Neural crest cell (in vitro differentiated cells): ENCODE measurements around the gene IER3IP1. TPM values are rescaled to one million over a fixed set of nuclear protein-coding genes. Genes with fewer than 3 reads are reported as not detected.

Source experiments
- DNase-seq: peaks from one replicate; pipeline ENCODE4 v3.0.0; 2021; ENCODE audit warnings: low read depth, mixed read lengths, low spot score
- H3K27ac Mint-ChIP-seq: one replicate; pipeline ENCODE4 v1.8.0; 2021; ENCODE audit warnings: mild to moderate bottlenecking, mixed read lengths; ENCODE audit not compliant: unreplicated experiment
- H3K27me3 Mint-ChIP-seq: 2 replicates; pipeline ENCODE4 v1.8.0; 2021; ENCODE audit warnings: low read depth, mild to moderate bottlenecking, mixed read lengths
- H3K36me3 Mint-ChIP-seq: 2 replicates; pipeline ENCODE4 v1.8.0; 2021; ENCODE audit warnings: low read depth, mild to moderate bottlenecking, mixed read lengths
- H3K4me1 Mint-ChIP-seq: 2 replicates; pipeline ENCODE4 v1.8.0; 2021; ENCODE audit warnings: mixed read lengths
- H3K4me3 Mint-ChIP-seq: one replicate; pipeline ENCODE4 v1.8.0; 2021; ENCODE audit warnings: mild to moderate bottlenecking, mixed read lengths
- H3K9me3 Mint-ChIP-seq: 2 replicates; pipeline ENCODE4 v1.8.0; 2021; ENCODE audit warnings: mixed read lengths
- long read RNA-seq: library from polyadenylated mRNA; unstranded; transcript quantifications from one replicate; pipeline ENCODE4 v2.0.0, GENCODE V29; 2020
- total RNA-seq: library from RNA; stranded (reverse); gene quantifications from 2 replicates; pipeline ENCODE4 v1.2.1, GENCODE V29; 2021
- TF ChIP-seq, protein P1 (sequence below): fragments of 200-600 bp; sonication (generic); conservative IDR thresholded peaks from 2 replicates; pipeline ENCODE4 v1.5.0; 2021; ENCODE audit warnings: antibody characterized with exemption, mild to moderate bottlenecking

IER3IP1 gene, protein sequence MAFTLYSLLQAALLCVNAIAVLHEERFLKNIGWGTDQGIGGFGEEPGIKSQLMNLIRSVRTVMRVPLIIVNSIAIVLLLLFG
- 14.2 and 15.9 TPM in 2 replicates for total RNA-seq
- long read RNA-seq, transcript IER3IP1-201 (3 exons, 3,689 nt) = major isoform, 329 of 330 reads
- long read RNA-seq, partial matches to known transcripts = 0 of 330 reads
- long read RNA-seq, other reads (novel, unspliced or antisense) = 1 of 330 reads

GRCh38 chr18:47175898-47176575, at the start of gene IER3IP1:
IER3IP1 (minus strand) TSS chr18:47176364; CDS start chr18:47176277, 87 bp downstream.
- Mint-ChIP-seq H3K27me3 (peaks cover 20% of the 10 kb centered on the region), H3K4me1 (no peaks in the 10 kb centered on the region), H3K9me3 (no peaks in the 10 kb centered on the region), H3K36me3 (no peaks in the 10 kb centered on the region), H3K27ac (peak within 1 kb of the TSS; percentile 94), H3K4me3 (peak within 1 kb of the TSS; percentile 75)
- TF ChIP-seq, protein P1, sequence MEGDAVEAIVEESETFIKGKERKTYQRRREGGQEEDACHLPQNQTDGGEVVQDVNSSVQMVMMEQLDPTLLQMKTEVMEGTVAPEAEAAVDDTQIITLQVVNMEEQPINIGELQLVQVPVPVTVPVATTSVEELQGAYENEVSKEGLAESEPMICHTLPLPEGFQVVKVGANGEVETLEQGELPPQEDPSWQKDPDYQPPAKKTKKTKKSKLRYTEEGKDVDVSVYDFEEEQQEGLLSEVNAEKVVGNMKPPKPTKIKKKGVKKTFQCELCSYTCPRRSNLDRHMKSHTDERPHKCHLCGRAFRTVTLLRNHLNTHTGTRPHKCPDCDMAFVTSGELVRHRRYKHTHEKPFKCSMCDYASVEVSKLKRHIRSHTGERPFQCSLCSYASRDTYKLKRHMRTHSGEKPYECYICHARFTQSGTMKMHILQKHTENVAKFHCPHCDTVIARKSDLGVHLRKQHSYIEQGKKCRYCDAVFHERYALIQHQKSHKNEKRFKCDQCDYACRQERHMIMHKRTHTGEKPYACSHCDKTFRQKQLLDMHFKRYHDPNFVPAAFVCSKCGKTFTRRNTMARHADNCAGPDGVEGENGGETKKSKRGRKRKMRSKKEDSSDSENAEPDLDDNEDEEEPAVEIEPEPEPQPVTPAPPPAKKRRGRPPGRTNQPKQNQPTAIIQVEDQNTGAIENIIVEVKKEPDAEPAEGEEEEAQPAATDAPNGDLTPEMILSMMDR = peak; percentile 28
- DNase-seq = peak; percentile 92

DNA sequence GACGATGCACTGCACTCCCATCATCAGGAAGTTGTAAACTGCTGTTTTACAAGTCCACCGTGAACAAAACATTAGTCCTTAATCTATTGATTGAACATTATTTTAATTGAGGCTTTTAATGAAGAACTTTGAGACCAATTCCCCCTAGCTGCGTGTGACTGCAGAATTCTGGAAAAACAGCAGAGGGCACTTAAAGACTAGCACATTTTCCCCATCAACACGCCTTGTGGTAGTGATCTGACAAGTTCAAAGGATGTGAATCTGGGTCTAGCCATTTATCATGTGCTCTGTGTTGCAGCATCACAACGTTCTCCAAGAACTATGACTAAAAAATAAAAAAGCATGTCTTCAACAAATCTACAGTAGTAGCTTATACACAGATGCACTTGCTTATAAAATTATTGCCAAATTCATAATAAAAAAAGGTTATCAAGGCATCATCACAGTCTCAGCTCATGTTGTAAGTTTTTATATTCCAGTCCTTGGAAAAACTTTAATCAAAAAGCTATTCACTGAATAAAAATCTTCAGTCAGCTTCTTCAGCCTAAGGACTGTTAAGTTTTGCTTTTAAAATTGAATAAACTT, 39.5 kb upstream of the IER3IP1 start:
- Mint-ChIP-seq H3K27me3 (peaks cover 86% of the 10 kb centered on the region), H3K4me1 (no peaks in the 10 kb centered on the region), H3K36me3 (no peaks in the 10 kb centered on the region), H3K27ac (no peak overlapping the region), H3K9me3 (no peaks in the 10 kb centered on the region), H3K4me3 (no peak overlapping the region)
- TF ChIP-seq, protein P1 = peak; percentile 85
- peak; percentile 4 for DNase-seq

DNA sequence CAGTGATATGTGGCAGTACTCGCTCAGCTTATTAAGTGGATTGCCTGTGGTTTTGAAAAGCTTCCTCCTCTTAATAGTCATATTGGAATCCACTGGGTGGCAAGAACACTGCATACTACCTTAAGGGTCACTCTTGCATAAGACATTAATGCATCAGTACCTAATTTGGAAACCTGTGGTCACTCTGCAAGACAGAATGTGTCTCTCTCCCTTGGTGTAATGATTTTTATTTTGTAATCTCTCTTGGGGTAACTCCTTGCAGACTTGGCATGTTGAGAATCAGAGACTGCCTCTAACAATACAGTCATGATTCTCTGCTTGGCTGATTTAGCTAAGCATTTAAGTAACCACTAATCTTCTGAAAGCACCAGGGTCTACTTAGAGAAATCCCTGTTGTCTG, 33.0 kb upstream of the IER3IP1 start:
- TF ChIP-seq, protein P1 = no peak
- no peak for DNase-seq
- no peaks in the 10 kb centered on the region for H3K36me3 Mint-ChIP-seq
- H3K27me3 Mint-ChIP-seq = peaks cover 50% of the 10 kb centered on the region
- H3K9me3 Mint-ChIP-seq = no peaks in the 10 kb centered on the region
- no peak overlapping the region for H3K4me3 Mint-ChIP-seq
- H3K4me1 Mint-ChIP-seq = peaks cover 11% of the 10 kb centered on the region
- H3K27ac Mint-ChIP-seq = no peak overlapping the region

GRCh38 chr18:47206945-47207637, 30.9 kb upstream of the IER3IP1 start:
- DNase-seq = no peak
- Mint-ChIP-seq H3K4me3 (no peak overlapping the region), H3K36me3 (no peaks in the 10 kb centered on the region), H3K9me3 (no peaks in the 10 kb centered on the region), H3K4me1 (peaks cover 11% of the 10 kb centered on the region), H3K27me3 (peaks cover 32% of the 10 kb centered on the region), H3K27ac (no peak overlapping the region)
- TF ChIP-seq, protein P1 = no peak

DNA sequence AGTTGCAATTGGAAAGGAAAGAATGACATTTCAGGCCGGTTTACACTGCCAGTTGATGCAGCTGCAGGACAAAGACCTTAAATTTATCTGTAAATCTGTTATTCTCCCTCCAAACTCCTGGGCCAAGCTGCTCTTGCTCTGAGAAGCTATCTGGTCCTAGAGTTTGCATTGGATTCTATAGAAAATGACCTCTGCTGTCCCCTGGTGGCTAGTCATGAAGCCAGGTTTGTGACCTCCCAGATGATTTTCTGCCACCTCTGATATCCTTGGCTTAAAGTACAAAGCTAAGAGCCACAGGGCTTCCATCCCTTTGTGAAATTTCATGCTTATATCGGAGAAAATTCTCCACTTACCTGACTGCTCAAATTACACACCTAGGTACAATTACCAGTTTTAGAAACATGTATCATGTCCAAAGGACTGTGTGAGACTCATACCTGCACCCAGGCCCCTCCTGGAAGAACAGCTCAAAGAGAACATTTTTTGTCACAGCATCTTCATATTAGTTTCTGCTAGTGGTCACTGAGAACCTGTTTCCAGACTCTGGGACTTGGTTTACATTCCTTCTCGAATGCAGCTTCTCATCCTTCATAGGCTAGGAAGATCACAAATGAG, 28.9 kb upstream of the IER3IP1 start:
- peaks cover 23% of the 10 kb centered on the region for H3K27me3 Mint-ChIP-seq

More for the DNA sequence above, 28.9 kb upstream of the IER3IP1 start:
- Mint-ChIP-seq H3K36me3 (no peaks in the 10 kb centered on the region), H3K9me3 (no peaks in the 10 kb centered on the region), H3K4me3 (no peak overlapping the region), H3K4me1 (peaks cover 11% of the 10 kb centered on the region), H3K27ac (no peak overlapping the region)
- TF ChIP-seq, protein P1 = peak; percentile 75
- peak; percentile 47 for DNase-seq
